GM19438 (cell line): ENCODE results near the gene DRD3.

Experiments
- ATAC-seq: cut with Tn5 transposase; IDR thresholded peaks from one replicate; pipeline ENCODE4 v1.9.1; 2021; ENCODE audit warnings: low read depth; ENCODE audit not compliant: unreplicated experiment

Gene DRD3

DNA sequence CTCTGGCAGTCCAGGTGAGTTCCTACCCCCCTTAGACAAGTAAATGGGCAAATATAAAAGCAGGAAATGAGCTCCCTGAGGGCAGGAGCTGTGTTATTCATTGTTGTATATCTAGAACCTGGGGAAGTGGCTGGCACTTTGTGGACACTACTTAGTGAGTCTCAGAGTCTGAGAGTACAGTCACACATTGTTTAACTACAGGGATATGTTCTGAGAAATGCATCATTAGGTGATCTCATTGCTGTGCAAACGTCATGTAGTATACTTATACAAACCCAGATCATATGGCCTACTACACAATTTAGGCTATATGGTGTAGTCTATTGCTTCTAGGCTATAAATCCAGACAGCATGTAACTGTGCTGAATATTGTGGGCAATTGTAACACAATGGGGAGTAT, 52.4 kb downstream of the DRD3 start:
- ATAC-seq, result no peak

DNA sequence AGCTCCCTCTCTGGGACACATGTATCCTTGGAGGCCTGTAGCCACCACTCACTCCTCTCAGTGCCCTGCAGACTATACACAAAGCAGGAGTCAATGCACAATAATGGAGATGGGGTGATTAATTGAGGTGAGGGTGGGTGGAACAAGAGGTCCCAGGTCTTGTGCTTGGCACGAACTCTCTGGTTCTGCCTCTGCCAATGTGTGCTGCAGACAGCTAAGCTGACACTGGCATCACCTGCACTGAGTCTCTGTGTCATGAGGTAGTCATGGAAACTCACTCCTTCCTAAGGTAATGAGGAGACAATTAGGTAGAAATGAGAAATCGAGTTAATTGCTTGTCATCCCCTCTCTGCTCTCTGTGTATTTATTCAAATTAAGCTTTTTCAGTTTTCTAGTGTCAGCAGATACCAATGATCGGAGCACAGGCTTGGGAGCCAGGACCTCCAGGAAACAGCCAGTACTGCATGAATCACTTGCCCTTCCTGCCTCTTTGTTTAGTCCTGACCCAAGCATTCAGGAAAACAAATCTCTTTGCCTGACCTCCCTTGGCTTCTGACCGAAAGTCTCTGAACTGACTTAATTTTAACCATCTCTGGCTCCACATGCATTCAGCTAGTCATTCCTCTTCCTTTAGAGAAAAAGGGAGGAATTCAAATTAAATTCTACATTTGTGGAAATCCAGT, 56.7 kb downstream of the DRD3 start:
- ATAC-seq, result no peak

DNA sequence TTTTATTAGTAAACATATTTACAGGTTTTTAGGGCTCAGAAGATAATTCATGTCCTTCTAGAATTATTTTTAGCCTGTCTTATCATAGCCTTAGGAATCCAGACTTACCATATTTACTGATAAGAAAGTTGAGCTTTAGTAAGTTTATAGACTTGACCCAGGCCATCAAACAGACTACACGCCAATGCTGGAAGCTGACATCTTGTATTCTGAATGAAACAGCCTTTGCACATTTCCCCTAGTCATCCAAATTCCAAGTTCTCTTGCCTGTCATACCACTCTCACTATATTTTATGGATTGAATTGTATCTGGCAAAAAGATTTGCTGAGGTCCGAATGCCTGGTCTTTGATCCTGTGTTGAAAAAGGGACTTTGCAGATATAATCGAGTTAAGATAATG, 58.6 kb downstream of the DRD3 start:
- no peak for ATAC-seq

DNA sequence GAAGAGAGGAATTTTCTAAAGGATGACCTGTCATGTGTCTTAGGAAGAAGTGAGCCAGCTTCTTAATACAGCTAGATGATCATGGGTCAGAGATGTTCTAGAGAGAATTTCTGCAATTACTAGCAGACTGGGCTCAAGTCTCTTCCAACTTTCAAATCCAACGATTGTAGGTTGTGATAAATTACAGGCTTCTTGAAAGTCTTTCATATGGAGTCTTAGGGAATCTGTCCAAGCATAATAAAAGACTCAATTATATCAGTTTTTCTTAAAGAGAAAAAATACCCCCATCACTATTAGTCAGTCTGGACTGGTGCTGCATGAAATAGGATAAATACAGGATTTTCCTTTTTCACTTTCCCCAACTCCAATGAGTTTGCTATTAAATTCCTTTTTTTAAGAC, 59.1 kb downstream of the DRD3 start:
- no peak for ATAC-seq

DNA sequence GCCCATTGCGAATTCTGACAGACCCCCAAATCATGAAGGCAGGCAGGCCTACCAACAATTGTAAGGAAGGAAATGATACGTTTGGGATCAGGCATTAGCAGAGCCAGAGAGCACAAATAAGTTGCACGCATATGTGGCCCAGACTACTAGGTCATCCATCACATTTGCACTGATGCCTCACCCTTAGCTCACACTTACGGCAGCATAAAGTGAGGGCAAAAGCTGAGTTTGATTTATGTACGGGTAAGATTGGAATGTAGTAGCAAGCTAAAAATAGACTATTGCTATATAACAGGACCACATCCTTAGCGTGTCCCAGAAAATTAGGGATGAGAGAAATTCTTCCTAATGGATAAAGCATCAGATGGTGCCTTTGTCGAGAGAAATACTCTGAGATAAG, 63.7 kb downstream of the DRD3 start:
- no peak for ATAC-seq

DNA sequence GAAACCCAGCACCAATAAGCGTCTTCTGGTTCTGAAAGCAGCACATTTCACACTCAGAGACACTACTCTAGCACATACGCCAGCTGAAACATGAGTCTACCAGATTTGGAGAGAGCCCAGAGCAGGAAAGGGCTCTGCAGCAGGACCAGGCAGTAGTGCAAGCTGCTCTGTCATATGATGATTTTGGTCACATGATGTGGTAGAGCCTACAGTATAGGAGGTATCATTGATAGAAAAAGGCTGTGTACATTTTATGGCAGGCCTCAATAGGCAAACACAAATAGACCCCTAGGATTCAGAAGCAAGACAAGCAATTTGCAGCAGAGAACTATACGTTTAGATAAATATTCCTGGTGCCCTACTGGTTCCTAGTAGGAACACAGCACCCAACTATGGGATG, 64.1 kb downstream of the DRD3 start:
- ATAC-seq, result no peak

DNA sequence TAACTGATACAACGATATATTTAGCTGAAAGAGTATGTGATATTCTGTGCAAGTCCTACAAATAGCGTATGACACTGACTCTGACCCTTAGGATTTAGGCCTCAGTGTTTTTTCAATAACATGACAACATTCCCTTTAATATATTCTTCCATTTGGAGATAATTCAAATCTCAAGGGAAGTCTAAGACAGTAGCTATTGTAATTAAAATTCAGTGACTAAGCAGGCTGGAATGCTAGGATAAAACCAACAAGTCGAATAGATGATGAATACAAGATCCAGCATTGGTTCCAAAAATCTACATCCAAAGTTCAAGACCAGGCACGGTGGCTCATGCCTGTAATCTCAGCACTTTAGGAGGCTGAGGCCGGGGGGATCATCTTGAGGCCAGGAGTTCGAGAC, 66.2 kb downstream of the DRD3 start:
- no peak for ATAC-seq

DNA sequence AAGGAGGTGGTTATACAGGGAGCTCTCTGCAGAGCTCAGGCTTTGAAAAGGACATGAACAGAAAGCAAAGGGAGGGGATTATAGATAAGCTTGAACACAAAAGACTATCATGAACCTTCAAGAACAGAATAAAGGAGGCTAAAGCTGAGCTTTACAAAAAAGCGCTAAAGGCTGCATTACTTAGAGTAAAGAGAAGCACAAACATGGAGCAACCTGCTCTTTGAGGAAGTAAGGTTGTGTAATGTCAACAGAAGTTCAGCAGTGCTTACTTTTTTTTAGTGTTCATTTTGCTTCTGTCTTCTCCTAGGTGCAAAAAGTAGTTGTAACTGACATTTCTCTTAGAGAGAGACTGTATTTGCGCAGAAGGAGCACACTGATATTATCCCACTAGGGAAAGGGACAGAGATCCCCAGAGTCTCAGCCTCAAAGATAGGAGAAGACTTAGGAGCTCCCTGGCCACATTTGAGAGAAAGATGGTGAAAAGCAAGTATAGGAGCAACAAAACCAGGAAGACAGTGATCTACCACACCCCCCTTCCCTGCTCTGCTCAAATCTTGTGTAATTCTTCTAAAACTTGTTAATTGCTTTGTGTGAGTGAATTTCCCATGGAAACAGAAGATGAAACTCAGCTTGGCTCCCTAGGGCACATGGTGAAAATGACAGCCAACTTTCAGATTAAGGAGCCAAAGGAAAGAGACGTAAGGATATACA, 67.6 kb downstream of the DRD3 start:
- no peak for ATAC-seq

DNA sequence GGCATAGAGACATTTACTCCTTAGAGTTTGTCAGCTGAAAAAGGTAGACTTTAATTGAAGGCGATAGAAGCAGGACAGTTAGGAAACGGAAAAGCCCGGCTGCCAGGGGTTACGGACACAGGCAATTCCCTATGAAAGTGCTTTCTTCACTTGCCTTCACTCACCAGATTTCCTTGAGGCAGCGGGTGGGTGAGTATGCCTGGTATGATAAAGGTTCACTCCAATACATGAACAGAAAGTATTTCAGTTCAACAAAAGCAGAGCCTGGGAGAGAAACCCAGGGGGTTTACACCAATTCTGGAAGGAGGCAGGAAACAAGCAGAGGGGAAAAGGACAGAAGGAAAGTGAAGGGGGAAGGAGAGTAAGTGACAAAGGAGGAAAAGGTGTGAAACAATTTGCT, 68.4 kb downstream of the DRD3 start:
- ATAC-seq, result no peak

DNA sequence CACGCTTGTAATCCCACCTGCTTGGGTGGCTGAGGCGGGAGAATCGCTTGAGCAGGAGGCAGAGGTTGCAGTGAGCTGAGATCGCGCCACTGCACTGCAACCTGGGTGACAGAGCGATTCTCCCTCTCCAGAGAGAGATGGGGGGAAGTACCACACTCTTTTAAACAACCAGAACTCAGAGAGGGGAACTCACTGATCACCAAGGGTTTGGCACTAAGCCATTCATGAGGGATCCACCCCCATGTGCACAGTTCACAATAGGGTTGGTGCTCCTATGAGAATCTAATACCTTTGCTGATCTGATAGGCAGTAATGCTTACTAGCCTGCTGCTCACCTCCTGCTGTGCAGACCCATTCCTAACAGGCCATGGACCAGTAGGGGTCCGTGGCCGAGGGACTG, 70.7 kb downstream of the DRD3 start:
- ATAC-seq, result no peak

DNA sequence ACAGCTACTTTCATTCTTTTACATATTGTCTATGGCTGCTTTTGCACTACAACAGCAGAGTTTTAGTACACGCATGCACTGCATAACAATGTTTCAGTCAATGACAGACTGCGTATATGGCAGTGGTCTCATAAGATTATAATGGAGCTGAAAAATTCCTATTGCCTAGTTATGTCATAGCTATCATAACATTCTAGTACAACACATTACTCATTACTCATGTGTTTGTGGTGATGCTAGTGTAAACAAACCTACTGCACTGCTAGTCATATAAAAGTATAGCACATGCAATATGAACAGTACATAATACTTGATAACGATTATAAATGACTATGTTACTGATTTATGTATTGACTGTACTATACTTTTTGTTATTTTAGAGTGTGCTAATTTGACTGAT, 74.4 kb downstream of the DRD3 start:
- no peak for ATAC-seq

DNA sequence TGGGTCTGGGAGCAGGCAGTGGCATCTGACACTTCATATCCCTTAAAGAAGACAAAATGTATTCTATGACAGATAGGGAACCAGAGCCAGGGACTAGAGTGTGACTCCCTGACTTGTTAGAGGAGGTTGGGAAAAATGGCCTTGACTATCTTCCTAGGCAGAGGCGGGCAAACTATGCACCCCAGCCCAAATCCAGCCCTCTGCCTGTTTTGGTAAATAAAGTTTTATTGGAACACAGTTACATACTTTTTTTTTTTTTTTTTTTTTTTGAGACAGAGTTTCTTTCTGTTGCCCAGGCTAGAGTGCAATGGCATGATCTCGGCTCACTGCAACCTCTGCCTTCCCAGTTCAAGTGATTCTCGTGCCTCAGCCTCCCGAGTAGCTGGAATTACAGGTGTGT, 75.0 kb downstream of the DRD3 start:
- no peak for ATAC-seq

DNA sequence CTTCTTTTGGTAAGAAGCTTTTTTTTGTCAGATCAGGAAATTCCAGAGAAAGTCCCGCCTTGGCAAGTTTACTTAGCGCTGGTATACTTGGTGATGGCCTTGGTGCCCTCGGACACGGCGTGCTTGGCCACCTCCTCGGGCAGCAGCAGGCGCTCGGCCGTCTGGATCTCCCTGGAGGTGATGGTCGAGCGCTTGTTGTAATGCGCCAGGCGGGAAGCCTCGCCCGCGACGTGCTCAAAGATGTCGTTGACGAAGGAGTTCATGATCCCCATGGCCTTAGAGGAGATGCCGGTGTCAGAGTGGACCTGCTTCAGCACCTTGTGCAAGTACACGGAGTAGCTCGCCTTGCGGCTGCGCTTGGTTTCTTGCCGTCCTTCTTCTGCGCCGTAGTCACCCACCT, 75.7 kb downstream of the DRD3 start:
- no peak for ATAC-seq

DNA sequence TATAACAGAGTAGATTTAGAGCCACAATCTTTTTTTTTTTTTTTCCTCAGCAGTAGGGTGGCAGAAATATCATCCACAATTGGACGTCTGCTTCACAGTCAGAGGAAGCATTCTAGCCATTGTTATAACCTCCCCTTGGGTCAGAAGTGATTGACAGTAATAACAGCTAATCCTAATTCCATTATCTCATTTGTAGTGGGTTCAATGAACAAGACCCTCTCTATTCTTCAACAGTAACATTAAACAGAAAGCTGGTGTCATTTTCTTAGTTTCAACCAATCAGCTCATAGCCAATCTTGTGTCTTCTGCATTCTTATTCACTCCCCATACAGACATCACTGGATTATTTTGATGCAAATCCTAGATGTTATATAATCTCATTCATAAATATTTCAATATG, 77.8 kb downstream of the DRD3 start:
- ATAC-seq, result no peak

DNA sequence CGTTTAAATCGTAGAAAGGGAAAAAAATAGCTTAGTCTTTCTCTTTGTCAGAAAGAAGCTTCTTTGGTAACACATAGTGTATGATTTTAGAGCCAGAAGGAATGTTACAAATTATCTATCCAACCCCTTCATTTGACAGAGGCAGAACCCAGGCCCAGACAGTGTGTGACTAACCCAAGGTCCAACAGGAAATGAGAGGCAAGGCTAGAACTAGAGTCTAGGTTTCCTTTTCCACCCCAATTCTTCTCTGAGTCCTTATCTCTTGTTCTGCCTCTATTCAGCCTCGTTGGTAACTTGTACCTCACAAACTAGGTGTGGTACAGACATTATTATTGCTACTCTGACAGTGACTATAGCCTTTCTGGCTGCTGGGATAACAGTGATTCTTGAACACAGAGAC, 83.1 kb downstream of the DRD3 start:
- ATAC-seq, result no peak

DNA sequence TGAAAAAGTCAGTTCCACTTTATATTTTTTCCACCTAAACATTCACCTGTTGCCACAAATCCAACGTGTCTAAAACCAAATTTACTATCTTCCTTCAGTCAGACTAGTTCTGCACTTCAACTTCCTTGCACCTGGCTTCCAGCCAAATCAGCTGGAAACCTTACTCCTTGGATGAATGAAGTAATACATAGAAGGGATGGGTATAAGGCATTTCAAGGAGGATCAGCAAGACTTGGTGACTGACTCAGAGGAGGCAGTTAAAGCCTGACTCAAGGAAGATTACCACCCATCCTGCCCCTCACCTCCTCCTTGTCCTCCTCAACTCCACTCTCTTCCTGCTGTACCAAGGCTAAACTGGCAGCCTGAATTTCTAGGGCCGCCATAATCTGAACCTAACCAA, 85.3 kb downstream of the DRD3 start:
- no peak for ATAC-seq

DNA sequence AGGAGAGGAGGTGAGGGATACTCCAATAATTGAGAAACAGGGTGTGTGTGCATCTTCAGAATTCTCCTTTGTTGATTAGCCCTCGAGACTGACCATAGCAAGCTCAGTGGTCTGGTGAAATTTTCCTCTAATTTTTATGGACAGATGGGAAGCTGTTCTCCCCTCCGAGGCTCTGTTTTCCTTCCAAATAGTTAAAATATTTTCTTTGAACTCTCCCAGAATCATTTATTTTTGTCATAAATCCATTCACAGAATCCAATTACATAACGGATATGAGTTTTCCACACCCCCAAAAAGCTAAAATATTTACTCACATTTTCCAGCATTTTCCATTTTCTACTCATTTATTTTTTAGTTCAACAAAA, 85.9 kb downstream of the DRD3 start:
- no peak for ATAC-seq

DNA sequence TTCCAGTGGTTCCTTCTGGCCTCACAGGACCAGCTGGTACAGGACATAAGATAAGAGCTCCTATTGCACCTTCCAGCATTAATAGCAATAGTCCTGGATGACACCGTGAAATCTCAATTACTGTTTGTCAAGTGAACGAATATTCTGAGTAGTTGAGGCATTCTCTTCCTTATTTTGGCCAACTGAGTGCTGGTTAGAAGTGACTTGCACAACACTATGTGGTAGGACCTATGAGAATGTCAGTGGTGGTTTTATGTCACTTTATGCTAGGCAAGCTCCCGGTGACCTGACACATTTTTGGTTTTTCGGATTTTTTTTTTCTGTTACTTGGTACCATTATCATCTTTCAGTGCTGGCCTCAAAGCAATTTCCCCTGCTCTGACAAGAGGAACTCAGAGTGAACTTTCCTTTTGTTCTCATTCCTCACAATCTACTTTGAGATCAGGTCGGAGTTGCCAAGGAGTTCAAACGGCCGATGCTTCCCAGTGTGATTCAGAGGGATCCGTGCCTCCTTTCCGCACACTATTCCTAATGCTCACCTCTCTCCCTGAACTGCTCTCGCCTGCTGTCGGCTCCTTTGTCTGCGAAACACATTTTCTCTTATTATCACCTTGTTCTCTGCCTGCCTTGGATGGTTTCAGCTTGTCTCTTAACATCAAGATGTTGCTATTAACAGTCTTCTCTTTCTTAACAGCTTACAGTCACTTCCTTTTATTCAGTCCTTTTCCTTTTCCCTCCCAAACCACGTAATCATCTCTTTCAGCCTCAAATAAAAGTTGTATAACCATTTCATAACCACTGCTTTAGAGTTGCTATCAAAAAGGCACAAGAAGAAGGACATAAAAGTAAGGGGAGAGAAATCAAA, 86.5 kb downstream of the DRD3 start:
- ATAC-seq, result no peak

DNA sequence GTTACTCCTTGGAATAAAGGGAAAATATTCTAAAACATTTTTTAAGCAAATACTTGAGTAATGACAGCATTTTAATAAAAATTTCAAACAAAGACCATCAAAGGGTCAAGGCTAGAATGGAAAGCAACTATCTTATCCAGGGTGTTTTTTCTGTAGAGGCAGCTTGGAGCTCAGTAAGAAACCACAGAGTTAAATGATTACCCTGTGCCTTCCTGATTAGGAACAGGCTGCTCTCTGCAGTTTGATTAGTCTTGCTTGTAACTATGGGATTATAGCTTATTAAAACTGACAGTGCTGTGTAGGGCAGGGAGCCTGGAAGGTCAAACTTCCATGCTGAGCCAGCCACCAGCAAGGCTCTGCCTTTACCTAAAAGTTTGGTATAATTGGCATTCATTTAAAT, 89.2 kb downstream of the DRD3 start:
- peak; percentile 78 for ATAC-seq

DNA sequence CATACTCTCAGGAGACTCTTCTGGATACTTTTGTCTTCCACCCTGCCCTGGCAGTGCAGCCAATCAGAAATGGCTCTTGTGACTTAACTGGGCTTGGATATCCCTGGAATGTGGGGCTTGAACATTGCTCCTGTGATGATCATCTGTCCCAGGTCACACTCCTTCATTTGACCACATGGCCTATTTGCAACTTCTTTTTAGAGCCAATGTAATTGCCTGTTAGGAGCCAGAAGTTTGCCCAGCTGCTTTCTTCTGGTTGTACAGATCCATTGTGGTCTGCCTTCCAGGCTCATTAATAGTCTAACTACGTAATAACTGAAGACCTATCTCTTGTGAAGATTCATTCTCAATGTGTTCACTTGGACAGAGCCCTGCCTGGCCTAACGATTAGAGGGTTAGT, 92.5 kb downstream of the DRD3 start:
- ATAC-seq, result no peak

DNA sequence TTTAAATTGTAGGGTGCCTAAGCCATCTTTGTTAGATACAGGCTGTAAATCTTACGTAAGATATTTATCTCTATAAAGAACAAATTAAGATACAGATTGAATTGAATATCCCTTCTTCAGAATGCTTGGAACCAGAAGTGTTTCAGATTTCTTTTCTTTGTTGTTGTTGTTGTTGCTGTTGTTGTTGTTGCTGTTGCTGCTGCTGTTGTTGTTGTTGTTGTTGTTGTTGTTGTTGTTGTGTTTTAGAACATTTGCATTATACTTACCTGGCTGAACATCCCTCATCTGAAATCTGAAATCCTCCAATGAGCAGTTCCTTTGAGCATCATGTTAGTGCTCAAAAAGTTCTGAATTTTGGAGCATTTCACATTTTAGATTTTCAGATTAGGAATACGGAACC, 95.7 kb downstream of the DRD3 start:
- no peak for ATAC-seq

DNA sequence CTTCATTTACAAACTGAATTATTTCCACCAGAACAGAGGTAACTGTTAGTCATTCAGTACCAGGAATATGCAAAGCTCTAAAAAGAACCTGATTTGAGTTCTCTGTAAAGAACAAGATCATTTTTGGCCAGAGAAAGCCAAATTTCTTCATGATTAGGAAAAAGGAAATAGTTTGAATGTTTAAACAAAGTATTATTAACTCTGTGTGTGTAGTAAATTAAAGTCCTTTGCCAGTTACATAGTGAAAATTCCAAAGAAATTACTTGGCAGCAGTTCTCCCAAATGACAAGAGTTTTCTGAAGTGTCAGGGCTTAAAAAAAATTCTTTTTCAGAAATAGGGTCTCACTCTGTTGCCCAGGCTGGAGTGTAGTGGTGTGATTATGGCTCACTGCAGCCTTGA, 97.8 kb downstream of the DRD3 start:
- no peak for ATAC-seq
